ENCODE data around the gene PITPNC1. TPM values are rescaled to one million over a fixed set of nuclear protein-coding genes. Genes with fewer than 3 reads are reported as not detected.
"Not testable (repeated sequence)": the region's sequence is repeated elsewhere in the genome, so short reads cannot be mapped to it uniquely, and the experiment has no call there.

Gene PITPNC1
- total RNA-seq, 2 donors from 2014 or later: 12.5 to 18.1 TPM

GRCh38 chr17:67638871-67639270 lies 261.8 kb downstream of the PITPNC1 start:
- H3K27ac ChIP-seq: peak overlapping the region in 1 of 2 donors; percentile 15
- no peak overlapping the region for H3K4me3 ChIP-seq
- no peaks in the 10 kb centered on the region for H3K36me3 ChIP-seq
- no peaks in the 10 kb centered on the region for H3K9me3 ChIP-seq
- H3K4me1 ChIP-seq: peaks cover 0 to 25% of the 10 kb centered on the region in 2 donors
- no peak for DNase-seq (ENCODE audit: low spot score)
- no peaks in the 10 kb centered on the region for H3K27me3 ChIP-seq
- TF ChIP-seq CTCF (IDR thresholded peaks at IDR 0.05): no peak

- Histone ChIP-seq H3K27me3 (no peaks in the 10 kb centered on the region), H3K9me3 (no peaks in the 10 kb centered on the region), H3K27ac (peak overlapping the region; percentile 31 to 38), H3K4me3 (no peak overlapping the region), H3K36me3 (no peaks in the 10 kb centered on the region), H3K4me1 (peaks cover 0 to 25% of the 10 kb centered on the region in 2 donors)
- no peak for TF ChIP-seq CTCF (IDR thresholded peaks at IDR 0.05)
- no peak for DNase-seq (ENCODE audit: low spot score)
Observed at GRCh38 chr17:67639555-67639954, 262.5 kb downstream of the PITPNC1 start.

- Histone ChIP-seq H3K27ac (peak overlapping the region; percentile 31 to 38), H3K27me3 (no peaks in the 10 kb centered on the region), H3K4me1 (peaks cover 0 to 25% of the 10 kb centered on the region in 2 donors), H3K9me3 (no peaks in the 10 kb centered on the region), H3K4me3 (no peak overlapping the region), H3K36me3 (no peaks in the 10 kb centered on the region)
- TF ChIP-seq CTCF (IDR thresholded peaks at IDR 0.05): no peak
- DNase-seq (ENCODE audit: low spot score): no peak
Observed at GRCh38 chr17:67639979-67640378, 262.9 kb downstream of the PITPNC1 start.

GRCh38 chr17:67642488-67642887 lies 265.4 kb downstream of the PITPNC1 start:
- Histone ChIP-seq H3K4me1 (peaks cover 0 to 12% of the 10 kb centered on the region in 2 donors), H3K9me3 (no peaks in the 10 kb centered on the region), H3K27ac (no peak overlapping the region), H3K27me3 (no peaks in the 10 kb centered on the region), H3K4me3 (no peak overlapping the region), H3K36me3 (no peaks in the 10 kb centered on the region)
- TF ChIP-seq CTCF (IDR thresholded peaks at IDR 0.05): no peak
- DNase-seq (ENCODE audit: low spot score): no peak

GRCh38 chr17:67644061-67644460 lies 267.0 kb downstream of the PITPNC1 start:
- Histone ChIP-seq H3K36me3 (no peaks in the 10 kb centered on the region), H3K9me3 (no peaks in the 10 kb centered on the region), H3K4me1 (peaks cover 0 to 8% of the 10 kb centered on the region in 2 donors), H3K27me3 (no peaks in the 10 kb centered on the region), H3K27ac (no peak overlapping the region), H3K4me3 (no peak overlapping the region)
- no peak for TF ChIP-seq CTCF (IDR thresholded peaks at IDR 0.05)
- DNase-seq (ENCODE audit: low spot score): no peak

GRCh38 chr17:67645195-67645594 lies 268.1 kb downstream of the PITPNC1 start:
- H3K9me3 ChIP-seq; DNase-seq (ENCODE audit: low spot score); H3K27ac ChIP-seq; H3K4me3 ChIP-seq; H3K36me3 ChIP-seq; H3K27me3 ChIP-seq; H3K4me1 ChIP-seq: not testable (repeated sequence)

Data from right atrium auricular region (tissue), 2 donors.